Stimulated activated naive CD8-positive, alpha-beta T cell treated with anti-CD3 and anti-CD28 coated beads, Interleukin-15, amount 100 ng/mL, for 72 hours (primary cell): Measurements from ENCODE around the gene BID.

Source experiments
- ATAC-seq: fragments of 150-1000 bp; cut with Tn5 transposase; 2 replicates; pipeline ENCODE4 v1.10.0; 2021; ENCODE audit warnings: mild to moderate bottlenecking, moderate library complexity
- DNase-seq, 2 donors: peaks; one replicate each; pipeline ENCODE4 v3.0.0; 2021 to 2022
- H3K27ac Mint-ChIP-seq, 2 donors: one replicate each; pipeline ENCODE4 v1.8.0; 2022; ENCODE audit warnings: mild to moderate bottlenecking in 2 of 2, mixed read lengths in 2 of 2, moderate library complexity in 2 of 2
- H3K27me3 Mint-ChIP-seq: one replicate; pipeline ENCODE4 v1.8.0; 2022; ENCODE audit warnings: mixed read lengths
- H3K4me1 Mint-ChIP-seq: one replicate; pipeline ENCODE4 v1.8.0; 2022; ENCODE audit warnings: mild to moderate bottlenecking, mixed read lengths
- H3K4me3 Mint-ChIP-seq, 2 donors: one replicate each; pipeline ENCODE4 v1.8.0; 2022; ENCODE audit warnings: mild to moderate bottlenecking in 2 of 2, mixed read lengths in 2 of 2, moderate library complexity in 1 of 2
- H3K9me3 Mint-ChIP-seq, 2 donors: one replicate each; pipeline ENCODE4 v1.8.0; 2022; ENCODE audit warnings: mixed read lengths in 2 of 2

Gene BID

DNA sequence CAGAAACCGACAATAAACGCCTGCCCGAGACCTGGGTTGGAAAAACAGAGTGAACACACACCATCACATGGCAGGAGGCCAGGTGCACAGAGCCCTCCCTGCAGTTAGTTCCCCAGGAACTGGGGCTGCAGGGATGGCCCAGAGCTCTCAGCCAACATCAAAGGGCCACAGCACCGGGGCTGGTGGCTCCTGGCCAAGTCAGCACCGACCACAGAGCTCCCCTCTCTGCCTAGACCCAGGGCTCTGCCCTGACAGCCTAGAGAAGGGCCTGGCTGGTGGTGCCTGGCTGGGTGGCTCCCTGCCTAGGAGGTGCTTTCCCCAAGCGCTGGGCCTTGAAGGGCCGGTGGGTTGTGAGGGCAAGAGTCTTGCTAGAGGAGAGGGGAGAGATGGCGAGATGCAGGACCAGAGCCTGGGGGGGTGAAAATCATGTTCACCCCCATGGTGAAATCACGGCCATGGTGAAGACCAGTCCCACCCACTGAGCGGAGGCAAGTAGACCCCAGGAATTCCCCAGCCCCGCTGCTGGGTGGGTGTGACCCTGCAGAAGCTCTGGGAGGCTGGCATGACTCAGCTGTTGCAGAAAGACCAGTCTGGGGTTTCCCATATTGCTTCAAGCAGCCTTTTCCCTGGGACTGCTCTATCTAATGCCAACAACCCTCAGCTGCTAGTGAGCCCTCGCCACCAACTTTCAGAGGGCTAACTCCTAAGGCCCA is 7.2 kb upstream of the BID start:
- DNase-seq (peak; percentile 74 to 78), ATAC-seq (peak; percentile 83)
- peaks cover 75% of the 10 kb centered on the region for H3K4me1 Mint-ChIP-seq
- H3K9me3 Mint-ChIP-seq = no peaks in the 10 kb centered on the region
- peak overlapping the region; percentile 61 to 90 for H3K4me3 Mint-ChIP-seq
- peak overlapping the region in 1 of 2 donors; percentile 90 for H3K27ac Mint-ChIP-seq
- no peaks in the 10 kb centered on the region for H3K27me3 Mint-ChIP-seq

DNA sequence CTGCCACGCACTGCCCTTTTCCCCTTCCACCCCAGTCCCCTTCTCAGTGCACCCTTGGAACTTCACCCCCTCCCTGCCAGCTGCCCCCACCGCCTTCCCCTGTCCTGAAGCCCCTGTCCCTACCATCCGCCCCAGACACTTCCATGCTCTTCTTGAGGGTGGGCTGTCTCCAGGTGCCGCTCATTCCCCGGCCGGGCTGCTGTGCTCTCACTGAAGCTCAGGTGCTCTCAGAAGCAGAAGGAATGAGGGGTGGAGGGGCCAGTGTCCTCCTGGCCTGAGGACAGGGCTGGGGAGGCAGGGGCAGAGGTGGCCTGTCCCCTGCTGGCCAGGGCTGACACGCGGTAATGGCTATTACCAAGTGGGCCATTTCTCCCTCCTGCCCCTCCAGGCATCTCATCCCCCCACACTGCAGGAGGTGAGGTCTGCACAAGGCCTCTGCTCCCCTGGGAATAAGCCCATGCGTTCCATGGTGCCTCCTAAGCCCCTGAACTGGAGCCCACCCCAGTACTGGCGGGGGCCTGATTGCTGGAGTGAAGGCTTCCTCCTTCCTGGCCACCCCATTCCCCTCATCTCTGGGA is 6.6 kb upstream of the BID start:
- peak overlapping the region; percentile 61 to 90 for H3K4me3 Mint-ChIP-seq
- H3K27me3 Mint-ChIP-seq = no peaks in the 10 kb centered on the region
- H3K9me3 Mint-ChIP-seq = no peaks in the 10 kb centered on the region
- DNase-seq = no peak
- peak overlapping the region in 1 of 2 donors; percentile 60 for H3K27ac Mint-ChIP-seq
- H3K4me1 Mint-ChIP-seq = peaks cover 81% of the 10 kb centered on the region
- no peak for ATAC-seq

DNA sequence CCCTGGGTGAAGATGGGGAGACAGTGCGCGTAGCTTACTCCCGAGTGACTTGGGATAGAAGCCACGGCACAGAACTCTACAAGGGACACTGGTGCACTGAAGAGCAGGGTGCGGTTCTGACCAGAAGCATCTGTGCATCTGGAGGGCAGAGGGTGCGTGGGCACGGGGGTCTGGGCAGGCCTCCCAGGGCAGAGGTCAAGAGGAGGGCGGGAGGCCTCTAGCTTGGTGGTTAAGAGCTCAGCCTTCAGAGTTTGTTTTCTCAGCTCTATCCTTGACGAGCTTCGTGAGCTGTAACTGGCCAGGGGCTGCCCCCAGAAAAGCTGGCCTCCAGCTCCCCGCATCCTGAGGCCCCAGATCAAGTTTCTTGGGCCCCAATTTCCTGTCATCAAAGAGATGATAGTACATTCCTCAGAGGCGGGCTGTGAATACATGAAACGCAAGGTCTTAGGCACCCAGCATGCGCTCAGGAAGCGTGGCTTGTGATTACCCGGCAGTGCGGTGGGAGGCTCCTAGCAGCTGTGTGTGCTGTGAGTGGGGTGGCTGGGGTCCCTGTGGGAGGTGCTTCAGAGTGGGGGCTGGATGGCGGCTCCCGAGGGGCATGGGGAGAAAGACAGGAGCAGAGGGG is 6.0 kb upstream of the BID start:
- Mint-ChIP-seq H3K27ac (no peak overlapping the region), H3K4me3 (peak overlapping the region; percentile 61 to 90), H3K27me3 (no peaks in the 10 kb centered on the region), H3K4me1 (peaks cover 87% of the 10 kb centered on the region), H3K9me3 (no peaks in the 10 kb centered on the region)
- DNase-seq = peak; percentile 56 to 65
- peak; percentile 29 for ATAC-seq

DNA sequence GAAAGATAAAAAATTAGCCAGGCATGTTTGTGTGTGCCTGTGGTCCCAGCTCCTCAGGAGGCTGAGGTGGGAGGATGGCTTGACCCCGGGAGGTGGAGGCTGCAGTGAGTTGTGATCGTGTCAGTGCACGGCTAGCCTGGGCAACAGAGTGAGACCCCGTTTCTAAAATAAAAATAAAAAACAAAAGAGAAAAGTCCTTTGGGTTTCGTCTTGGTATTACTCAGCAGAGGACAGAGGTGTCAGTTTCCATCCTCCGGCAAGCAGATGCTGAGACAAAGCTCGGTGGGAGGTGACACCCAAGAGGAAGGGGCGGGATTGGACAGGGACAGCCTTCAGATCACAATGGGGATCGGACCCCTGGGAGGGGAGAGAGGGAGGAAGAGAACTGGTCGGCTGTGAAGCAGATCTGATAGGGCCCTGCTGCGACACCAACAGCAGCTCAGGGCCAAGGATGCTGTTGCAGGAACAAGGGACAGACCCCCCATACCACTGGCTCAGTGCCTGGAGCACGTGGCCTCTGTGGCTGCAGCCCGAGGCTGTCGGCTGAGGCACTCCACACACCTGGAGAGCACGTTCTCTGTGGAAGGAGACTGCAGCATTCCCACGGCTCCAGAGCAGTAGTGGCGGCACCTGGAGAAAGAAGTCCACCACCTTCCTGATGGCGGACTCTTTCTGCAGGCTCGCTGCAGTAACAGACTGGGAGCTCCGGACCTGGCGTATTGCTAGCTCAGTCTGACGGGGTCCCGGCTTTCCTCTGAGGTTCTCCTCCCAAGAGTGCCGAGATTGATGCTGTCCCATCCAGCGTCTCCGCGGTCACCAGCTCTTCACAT is 5.2 kb upstream of the BID start:
- H3K4me3 Mint-ChIP-seq = peak overlapping the region; percentile 61 to 90
- DNase-seq = peak; percentile 59 to 60
- no peak for ATAC-seq
- H3K9me3 Mint-ChIP-seq = no peaks in the 10 kb centered on the region
- H3K4me1 Mint-ChIP-seq = peaks cover 94% of the 10 kb centered on the region
- peak overlapping the region in 1 of 2 donors; percentile 83 for H3K27ac Mint-ChIP-seq
- no peaks in the 10 kb centered on the region for H3K27me3 Mint-ChIP-seq

DNA sequence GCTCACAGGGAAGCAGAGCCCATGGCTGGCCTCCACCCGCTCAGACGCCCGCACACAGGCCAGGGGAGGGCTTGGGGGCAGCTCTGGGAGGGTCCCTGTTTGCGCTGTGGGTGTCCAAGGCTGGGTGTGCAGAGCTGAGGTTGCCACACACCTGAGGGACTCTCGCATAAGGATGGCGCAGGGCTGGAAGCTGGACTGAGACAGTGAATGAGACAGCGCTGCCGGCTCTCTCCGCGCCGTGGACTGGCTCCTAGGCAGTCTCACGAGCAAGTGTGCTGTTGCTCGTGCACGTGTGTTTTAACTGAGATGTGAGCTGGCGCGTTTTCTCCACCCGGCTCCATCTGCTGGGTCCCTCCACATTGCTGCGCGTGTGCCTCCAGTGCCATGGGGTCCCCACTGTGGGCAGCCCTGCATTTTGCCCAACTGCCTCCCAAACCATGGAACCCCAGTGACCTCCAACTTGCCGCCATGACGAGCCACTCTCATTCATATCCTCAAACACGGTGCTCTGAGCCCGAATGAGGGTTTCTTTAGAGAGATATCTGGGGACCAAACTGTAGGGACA is 4.2 kb upstream of the BID start:
- Mint-ChIP-seq H3K4me1 (peaks cover 91% of the 10 kb centered on the region), H3K4me3 (peak overlapping the region in 1 of 2 donors; percentile 90), H3K9me3 (no peaks in the 10 kb centered on the region), H3K27me3 (no peaks in the 10 kb centered on the region), H3K27ac (peak overlapping the region in 1 of 2 donors; percentile 49)
- ATAC-seq (no peak), DNase-seq (no peak)

DNA sequence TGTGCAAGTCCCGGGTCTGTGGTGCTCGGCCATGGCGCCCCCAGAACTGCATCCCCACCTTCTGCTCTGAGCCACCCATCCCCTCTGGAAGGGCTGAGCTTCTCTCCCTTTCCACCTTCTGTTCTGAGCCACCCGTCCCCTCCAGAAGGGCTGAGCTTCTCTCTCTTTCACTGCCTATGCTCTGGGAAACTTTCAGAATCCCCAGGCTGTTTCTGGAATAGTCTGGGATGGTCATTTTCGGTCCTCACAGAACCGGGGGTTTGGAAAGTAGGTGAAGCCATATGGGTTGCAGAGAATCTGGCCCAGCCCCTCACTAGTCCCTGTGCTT is 3.4 kb upstream of the BID start:
- peak overlapping the region in 1 of 2 donors; percentile 99 for H3K27ac Mint-ChIP-seq
- peaks cover 92% of the 10 kb centered on the region for H3K4me1 Mint-ChIP-seq
- ATAC-seq (no peak), DNase-seq (no peak)
- peak overlapping the region; percentile 77 to 90 for H3K4me3 Mint-ChIP-seq
- no peaks in the 10 kb centered on the region for H3K9me3 Mint-ChIP-seq
- H3K27me3 Mint-ChIP-seq = no peaks in the 10 kb centered on the region

DNA sequence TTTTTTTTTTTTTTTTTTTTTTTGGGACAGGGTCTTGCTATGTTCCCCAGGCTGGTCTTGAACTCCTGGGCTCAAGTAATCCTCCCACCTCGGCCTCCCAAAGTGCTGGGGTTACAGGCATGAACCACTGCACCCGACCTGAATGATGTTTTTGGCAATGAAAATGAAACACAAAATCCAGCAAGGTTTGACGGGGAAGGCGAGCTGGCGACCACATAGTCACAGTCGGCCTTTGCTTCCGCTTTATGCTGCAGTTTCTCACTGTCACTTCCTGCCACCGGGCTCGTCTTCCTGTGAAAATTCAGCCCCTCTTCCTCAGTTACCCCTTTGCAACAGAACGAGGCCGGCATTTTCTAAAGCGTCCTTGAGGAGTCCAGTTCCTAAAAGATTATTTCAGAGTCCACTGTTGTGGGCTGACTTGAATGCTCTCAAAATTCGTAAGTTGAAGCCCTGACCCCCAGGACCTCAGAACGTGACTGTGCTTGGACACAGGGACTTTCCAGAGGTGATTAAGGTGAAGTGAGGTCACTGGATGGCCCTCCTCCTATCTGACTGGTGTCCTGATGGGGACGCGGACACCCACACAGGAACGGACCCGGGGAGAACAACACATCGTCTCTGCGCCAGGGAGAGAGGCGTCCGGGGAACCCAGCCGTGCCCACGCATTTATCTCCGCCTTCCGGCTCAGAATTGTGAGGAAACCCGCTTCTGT is 2.9 kb upstream of the BID start:
- H3K27me3 Mint-ChIP-seq = no peaks in the 10 kb centered on the region
- peaks cover 92% of the 10 kb centered on the region for H3K4me1 Mint-ChIP-seq
- peak; percentile 67 to 83 for DNase-seq
- H3K9me3 Mint-ChIP-seq = no peaks in the 10 kb centered on the region
- peak overlapping the region; percentile 77 to 90 for H3K4me3 Mint-ChIP-seq
- H3K27ac Mint-ChIP-seq = peak overlapping the region; percentile 91 to 99
- peak; percentile 54 for ATAC-seq

DNA sequence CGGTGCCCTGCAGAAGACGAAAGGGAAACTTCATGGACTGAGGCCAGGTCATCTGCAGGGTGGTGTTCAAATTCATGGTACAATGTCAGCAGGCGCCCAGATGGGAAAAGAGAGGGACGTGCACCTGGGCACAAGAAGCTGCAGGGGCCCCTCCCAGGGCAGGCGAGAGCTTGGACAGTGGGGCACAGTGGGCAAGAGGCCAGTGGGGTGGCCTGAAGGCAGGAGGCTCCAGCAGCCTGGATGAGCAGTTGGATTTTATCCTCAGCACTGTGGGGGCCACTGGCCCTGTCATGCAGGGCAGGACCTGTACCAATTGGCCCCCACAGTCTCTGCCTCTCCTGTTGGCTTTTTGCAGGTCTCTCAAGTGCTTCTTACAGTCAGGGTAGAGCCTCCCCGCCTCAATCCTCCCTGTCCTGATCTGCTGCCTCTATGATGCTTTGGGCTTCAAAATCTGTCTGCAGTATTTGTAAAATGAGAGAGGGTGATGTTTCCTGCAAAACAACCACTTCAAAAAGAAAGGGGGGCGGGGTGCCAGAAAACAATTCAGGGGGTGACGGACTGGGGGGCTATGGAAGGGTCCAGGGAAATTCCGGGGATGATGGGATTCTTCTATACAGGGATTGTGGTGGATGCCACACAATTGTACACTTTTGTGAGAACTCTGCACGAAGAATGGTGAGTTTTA is 1.7 kb upstream of the BID start:
- peak overlapping the region; percentile 64 to 90 for H3K4me3 Mint-ChIP-seq
- no peaks in the 10 kb centered on the region for H3K9me3 Mint-ChIP-seq
- DNase-seq (no peak), ATAC-seq (no peak)
- peaks cover 92% of the 10 kb centered on the region for H3K4me1 Mint-ChIP-seq
- H3K27ac Mint-ChIP-seq = peak overlapping the region in 1 of 2 donors; percentile 1
- no peaks in the 10 kb centered on the region for H3K27me3 Mint-ChIP-seq

DNA sequence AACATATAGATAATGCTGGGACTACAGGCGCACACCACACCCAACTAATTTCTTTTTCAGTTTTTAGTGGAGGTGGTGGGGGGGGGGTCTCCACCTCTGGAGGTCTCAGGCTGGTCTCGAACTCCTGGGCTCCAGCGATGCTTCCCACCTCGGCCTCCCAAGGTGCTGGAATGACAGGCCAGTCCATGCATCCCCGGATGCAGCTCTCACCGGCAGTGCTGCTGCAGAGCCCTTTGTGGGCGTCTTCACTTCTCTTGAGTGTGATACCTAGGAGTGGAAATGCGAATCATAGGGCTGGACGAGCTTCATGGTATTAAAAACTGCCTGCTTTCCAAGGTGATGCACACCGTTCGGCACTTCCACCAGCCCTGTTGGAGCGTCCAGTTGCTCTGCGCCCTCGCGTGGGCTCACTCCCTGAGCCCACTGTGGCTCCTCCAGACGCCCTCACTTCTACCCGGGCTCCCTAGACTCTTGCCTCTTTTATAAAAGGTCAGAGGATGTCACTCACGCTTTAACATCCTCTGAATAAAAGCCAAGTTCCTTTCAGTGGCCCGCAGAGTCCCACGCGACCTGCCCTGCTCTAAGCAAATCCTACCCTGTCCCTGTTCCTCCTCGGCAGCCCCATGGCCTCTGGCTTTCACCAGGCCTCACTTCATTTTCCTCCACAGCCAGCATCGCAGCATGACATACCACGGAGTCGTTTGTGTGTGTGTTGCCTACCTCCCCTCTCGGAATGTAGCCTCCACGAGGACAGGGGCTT is 837 bp upstream of the BID start:
- H3K4me1 Mint-ChIP-seq = peaks cover 92% of the 10 kb centered on the region
- H3K27me3 Mint-ChIP-seq = no peaks in the 10 kb centered on the region
- no peak for DNase-seq
- H3K4me3 Mint-ChIP-seq = peak overlapping the region; percentile 23 to 90
- no peak for ATAC-seq
- H3K27ac Mint-ChIP-seq = peak overlapping the region in 1 of 2 donors; percentile 60
- H3K9me3 Mint-ChIP-seq = no peaks in the 10 kb centered on the region

DNA sequence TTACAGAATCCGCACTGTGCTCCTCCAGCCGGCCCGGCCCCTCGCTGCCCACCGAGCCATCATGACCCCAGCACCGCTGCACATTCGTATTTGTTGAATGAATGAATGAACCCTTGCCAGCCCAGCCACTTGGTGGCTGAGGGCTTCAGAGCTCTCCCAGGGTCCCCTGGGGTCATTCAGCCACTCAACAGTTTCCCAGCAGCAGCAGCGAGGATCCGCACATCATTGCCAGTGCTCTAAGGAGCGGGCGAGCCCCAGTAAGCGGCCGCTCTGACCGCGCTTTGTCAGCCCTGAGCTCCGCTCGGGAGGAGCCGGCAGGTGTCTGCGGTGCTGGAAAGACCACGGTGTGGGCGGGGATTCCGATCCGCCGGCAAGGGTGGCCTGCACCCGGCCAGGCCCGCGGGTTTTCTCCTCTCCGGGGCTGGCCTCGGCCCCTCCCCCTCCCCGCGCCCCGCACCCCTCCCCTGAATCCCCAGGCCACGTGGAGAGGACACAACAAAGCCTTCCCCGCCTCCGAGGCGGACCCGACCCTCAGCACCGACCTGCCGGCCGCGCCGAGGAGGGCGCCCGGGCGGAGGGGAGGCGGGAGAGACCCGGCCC is 563 bp downstream of the BID start:
- no peaks in the 10 kb centered on the region for H3K27me3 Mint-ChIP-seq
- DNase-seq = peak; percentile 68 to 76
- no peak overlapping the region for H3K27ac Mint-ChIP-seq
- H3K9me3 Mint-ChIP-seq = no peaks in the 10 kb centered on the region
- peak overlapping the region; percentile 82 to 90 for H3K4me3 Mint-ChIP-seq
- H3K4me1 Mint-ChIP-seq = peaks cover 91% of the 10 kb centered on the region
- peak; percentile 72 for ATAC-seq

DNA sequence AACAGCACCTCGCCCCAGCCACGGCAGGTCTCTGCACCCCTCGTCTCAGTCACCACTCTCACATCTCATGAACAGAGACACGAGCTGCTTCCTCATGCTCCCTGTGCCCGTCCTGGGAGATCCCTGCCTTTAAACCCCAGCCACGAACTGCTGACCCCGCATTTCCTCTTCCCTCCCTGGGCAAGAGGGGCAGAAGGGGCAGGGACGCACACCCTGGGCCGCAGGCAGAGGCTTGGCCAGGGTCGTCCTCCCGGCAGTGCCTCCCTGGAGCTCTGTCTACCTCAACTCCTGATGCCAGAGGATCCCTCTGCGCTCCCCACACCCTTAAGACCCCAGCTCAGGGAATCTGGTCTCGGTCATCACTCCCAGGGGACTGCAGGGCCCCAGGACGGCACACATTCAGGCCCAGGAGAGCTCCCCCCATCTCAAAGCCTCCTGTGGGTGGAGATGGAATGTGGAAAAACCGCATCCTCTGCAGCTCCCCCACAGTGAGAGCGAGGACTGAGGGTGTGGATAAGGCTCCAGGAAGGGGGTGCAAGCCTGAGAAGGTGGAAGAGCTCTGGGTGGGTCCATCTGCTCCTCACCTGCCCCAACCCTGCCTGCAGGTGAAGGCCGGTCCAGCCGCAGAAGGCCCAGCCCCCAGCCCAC is 1.2 kb downstream of the BID start:
- DNase-seq (no peak), ATAC-seq (no peak)
- Mint-ChIP-seq H3K4me1 (peaks cover 91% of the 10 kb centered on the region), H3K27me3 (no peaks in the 10 kb centered on the region), H3K27ac (peak overlapping the region in 1 of 2 donors; percentile 77), H3K9me3 (no peaks in the 10 kb centered on the region), H3K4me3 (peak overlapping the region; percentile 82 to 90)

DNA sequence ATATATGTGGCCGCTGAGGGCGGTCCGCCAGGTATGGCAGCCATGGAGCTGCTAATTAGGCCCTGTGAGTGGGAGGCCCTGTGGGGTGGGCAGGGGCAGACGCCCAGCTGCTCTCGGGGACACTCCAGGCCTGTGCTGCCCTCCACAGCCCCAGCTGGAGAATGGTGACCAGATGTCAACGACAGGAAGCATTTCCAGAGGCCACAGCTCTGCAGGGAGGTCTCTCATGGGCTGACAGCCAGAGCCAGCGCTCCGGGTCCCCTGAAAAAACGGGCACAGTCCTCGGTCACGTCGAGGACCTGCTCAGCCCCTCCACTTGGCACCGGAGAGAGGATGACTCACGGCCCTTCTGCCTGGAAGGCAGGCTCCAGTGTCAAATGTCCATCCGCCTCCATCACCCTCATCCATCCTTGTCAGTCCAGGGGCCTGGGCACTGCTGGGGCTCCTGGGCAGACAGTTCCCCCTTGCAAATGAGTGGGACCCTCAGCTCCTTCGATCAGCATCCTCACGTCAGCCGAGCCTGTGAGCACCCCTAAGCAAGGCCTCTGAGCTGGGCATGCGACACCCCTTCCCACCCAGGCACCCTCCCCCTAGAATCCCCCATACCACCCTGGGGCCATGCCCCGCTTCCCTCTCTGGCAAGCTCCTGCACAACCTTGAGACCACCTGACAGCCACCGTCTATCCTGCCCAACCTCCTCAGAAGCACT is 1.9 kb downstream of the BID start:
- H3K9me3 Mint-ChIP-seq = no peaks in the 10 kb centered on the region
- DNase-seq (no peak), ATAC-seq (no peak)
- H3K4me3 Mint-ChIP-seq = peak overlapping the region; percentile 82 to 90
- H3K27me3 Mint-ChIP-seq = no peaks in the 10 kb centered on the region
- peak overlapping the region in 1 of 2 donors; percentile 77 for H3K27ac Mint-ChIP-seq
- H3K4me1 Mint-ChIP-seq = peaks cover 91% of the 10 kb centered on the region
